Fibroblast of mammary gland (primary cell): Measurements from ENCODE around the gene NFATC2.
"Not testable (repeated sequence)": the region's sequence is repeated elsewhere in the genome, so short reads cannot be mapped to it uniquely, and the experiment has no call there.

ENCODE experiments used
- DNase-seq: peaks from one replicate; pipeline ENCODE4 v3.0.0-alpha.2; 2010; ENCODE audit warnings: low read depth
- H3K4me3 ChIP-seq: 2 replicates; pipeline ENCODE4 v1.5.1; 2011; ENCODE audit warnings: low read depth, mild to moderate bottlenecking, low read length, moderate library complexity; ENCODE audit not compliant: control insufficient read depth
- TF ChIP-seq, protein P1 (sequence below): conservative IDR thresholded peaks from 2 replicates; pipeline ENCODE4 v1.5.1; 2011; ENCODE audit warnings: low read depth, low read length, inconsistent platforms; ENCODE audit not compliant: control insufficient read depth, insufficient read depth

NFATC2 gene

DNA sequence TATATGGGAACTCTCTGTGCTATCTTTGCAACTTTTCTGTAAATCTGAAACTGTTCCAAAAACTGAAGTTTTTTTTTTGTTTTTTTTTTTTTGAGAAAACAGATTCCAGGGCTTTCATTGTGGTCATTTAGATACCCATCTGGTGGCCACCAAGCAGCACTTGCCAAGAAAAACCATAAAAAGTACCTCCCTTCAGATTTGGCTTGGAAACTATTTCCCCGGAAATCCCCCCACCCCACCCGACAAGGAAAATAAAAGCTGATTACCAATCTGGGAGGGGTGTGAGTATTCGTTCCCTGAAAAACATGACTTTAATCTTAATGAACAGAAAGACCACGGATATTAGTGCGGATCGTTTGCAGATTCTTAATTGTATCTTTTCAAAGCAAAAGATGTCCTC is 1.9 kb downstream of the NFATC2 start:
- DNase-seq, result no peak
- TF ChIP-seq, protein P1, sequence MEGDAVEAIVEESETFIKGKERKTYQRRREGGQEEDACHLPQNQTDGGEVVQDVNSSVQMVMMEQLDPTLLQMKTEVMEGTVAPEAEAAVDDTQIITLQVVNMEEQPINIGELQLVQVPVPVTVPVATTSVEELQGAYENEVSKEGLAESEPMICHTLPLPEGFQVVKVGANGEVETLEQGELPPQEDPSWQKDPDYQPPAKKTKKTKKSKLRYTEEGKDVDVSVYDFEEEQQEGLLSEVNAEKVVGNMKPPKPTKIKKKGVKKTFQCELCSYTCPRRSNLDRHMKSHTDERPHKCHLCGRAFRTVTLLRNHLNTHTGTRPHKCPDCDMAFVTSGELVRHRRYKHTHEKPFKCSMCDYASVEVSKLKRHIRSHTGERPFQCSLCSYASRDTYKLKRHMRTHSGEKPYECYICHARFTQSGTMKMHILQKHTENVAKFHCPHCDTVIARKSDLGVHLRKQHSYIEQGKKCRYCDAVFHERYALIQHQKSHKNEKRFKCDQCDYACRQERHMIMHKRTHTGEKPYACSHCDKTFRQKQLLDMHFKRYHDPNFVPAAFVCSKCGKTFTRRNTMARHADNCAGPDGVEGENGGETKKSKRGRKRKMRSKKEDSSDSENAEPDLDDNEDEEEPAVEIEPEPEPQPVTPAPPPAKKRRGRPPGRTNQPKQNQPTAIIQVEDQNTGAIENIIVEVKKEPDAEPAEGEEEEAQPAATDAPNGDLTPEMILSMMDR, result no peak

DNA sequence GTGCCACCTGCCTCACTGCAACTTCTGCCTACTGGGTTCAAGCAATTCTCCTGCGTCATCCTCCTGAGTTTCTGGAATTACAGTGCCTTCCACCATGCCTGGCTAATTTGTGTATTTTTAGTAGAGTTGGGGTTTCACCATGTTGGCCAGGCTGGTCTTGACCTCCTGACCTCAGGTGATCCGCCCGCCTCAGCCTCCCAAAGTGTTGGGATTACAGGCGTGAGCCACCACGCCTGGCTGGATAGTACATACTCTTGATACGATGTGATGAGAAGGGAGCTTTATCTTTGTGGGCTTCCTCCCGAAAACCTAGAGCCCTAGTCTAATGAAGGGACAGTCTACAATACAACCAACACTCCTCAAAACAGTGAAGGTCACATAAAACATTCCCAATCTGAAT is 2.4 kb downstream of the NFATC2 start:
- H3K4me3 ChIP-seq, result not testable (repeated sequence)

More for the DNA sequence above, 1.9 kb downstream of the NFATC2 start:
- no peak overlapping the region for H3K4me3 ChIP-seq

DNA sequence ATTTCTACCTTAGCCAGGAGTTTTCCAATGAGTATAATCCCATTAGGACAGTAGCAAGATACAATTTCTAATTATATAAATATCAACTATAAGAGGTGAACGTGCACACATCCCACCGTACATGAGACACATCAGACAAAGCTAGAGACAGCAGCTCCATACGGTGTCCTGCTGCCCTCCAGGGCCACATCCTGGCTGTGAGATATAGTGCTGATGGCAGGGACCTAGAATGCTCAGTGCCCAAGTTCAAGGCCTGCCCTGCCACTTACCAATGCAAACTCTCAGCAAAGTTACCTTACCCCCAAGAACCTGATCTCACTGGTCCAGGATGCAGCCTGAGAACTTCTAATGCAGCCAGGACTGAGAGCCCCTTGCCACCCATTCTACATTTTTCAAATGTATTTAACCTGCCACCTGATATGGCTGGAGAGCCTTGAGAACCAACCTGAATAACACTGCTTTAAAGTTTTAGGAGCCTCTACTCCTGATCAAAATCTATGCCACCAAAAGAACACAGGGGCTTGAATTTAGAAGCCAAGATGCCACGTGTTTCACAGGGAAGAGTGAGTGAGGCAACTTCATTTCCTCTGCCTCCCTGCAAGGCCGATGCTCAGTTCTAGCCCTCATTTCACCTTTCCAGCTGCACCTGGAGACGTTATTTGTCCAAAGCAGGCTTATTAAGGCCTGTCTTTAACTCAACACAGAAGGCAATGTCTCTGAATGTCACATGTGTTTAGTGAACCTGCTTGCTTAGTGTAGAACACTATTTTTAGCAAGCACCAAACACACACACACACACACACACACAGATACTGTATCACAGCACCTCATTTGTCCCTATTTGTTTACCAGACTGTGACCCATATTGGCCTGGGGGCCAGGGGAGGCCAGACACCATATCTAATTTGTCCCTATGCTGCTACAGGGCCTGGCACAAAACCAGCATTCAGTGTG is 6.1 kb downstream of the NFATC2 start:
- no peak overlapping the region for H3K4me3 ChIP-seq
- DNase-seq, result no peak
- TF ChIP-seq, protein P1, result no peak

More for the DNA sequence above, 2.4 kb downstream of the NFATC2 start:
- not testable (repeated sequence) for DNase-seq

DNA sequence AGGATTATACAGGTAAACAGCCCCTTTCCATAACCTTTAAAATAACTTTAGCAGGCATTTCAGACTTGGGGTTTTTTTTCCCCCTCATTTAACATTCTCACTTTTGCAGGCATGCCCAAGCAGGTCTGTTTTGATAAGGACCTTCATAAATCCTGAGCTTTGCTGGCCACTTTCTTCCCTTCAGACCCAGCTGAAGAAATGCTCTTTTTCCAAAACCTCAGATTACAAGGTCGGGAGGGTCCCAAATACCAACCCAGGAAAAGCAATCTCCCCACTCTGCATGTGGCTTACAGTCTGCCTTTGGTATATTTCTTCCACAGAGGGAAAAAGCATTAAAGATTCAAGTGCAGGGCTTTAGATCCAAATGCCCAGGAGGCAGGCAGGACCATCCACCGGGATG is 6.8 kb downstream of the NFATC2 start:
- no peak overlapping the region for H3K4me3 ChIP-seq
- DNase-seq, result no peak
- TF ChIP-seq, protein P1, result no peak

DNA sequence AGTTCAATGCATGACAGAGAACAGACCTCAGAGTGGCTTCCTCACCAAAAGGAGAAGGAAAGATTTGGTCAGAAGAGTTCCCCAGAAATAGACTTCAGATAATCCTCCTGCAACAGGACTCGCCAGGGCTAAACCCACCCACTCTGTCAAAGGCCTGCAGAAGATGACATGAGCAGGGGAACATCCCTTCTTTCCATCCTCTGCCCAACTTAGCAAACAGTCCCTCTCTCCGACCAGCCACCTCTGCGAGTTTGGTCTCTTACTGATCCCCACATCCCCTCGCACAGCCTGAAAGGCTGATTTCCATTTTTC is 7.5 kb downstream of the NFATC2 start:
- no peak overlapping the region for H3K4me3 ChIP-seq
- TF ChIP-seq, protein P1, result no peak
- no peak for DNase-seq

DNA sequence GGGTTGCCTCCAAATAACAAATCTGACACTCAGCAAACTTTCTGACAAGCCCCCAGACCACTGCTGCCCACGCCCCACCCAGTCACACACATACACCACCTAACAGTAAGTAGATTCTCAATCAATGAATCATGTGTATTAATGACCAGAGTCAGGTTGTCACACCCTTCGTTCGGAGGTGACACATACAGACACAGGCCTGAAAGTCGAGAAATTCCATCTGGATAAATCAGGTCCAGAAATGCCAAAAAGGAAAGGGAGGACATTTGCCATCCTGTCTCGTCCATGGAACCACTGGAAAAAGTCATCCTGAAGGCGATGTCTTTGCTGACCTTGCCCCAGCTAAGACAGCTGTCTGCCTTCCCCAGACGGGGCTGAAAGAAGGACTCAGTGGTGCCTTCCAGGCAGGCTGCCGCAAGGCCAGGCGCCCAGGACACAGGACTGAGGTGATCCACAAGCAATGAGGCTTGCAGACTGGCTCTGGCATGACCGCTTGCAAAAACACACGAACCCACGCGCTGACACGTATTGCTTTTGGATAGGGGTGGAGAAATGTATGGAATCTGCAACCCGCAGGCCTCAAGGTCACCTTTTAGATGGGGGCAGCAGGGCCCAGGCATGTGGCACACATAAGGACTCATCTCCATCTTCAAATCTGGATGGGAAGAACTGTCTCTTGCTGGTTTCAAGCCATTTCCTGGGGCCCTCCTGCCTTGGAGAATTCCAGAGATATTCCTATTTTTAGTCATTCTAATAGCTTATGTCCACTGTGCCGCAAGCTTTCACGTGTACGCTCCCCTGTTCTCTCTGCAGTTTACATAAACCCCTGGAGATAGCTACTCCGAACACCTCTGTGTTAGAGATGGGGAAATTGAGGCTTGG is 9.0 kb downstream of the NFATC2 start:
- TF ChIP-seq, protein P1, result no peak
- peak; percentile 6 for DNase-seq
- no peak overlapping the region for H3K4me3 ChIP-seq
